A549 (cell line): Measurements from ENCODE around the gene IZUMO2.

Experiments used
- ELK1 ChIP-seq: fragments of 150-350 bp; IDR thresholded peaks from 2 replicates; pipeline ENCODE4 v1.6.1; 2014; ENCODE audit warnings: low read depth, mild to moderate bottlenecking, low read length
- EP300 ChIP-seq, 2 experiments: fragments of >200 bp; sonication (Bioruptor Twin); formaldehyde crosslinking; IDR thresholded peaks; 2 replicates in 1 of 2; 3 replicates in 1 of 2; pipeline ENCODE4 v1.6.1; 2016 to 2017
- HDAC2 ChIP-seq: fragments of 200-600 bp; sonication (generic); IDR thresholded peaks from 2 replicates; pipeline ENCODE4 v1.6.1; 2016
- MAX ChIP-seq: IDR thresholded peaks from 2 replicates; pipeline ENCODE4 v1.6.1; 2012
- POLR2A ChIP-seq: IDR thresholded peaks from 2 replicates; pipeline ENCODE4 v1.6.1; 2012; ENCODE audit warnings: mild to moderate bottlenecking, low read length
- TP53 ChIP-seq: fragments of 250-450 bp; sonication (Bioruptor Pico); IDR thresholded peaks from 2 replicates; pipeline ENCODE4 v1.5.0; 2021; ENCODE audit warnings: mild to moderate bottlenecking, moderate library complexity
- TF ChIP-seq, protein P1 (sequence below): fragments of >200 bp; sonication (Bioruptor Twin); formaldehyde crosslinking; IDR thresholded peaks from 3 replicates; pipeline ENCODE4 v1.5.1; 2016
- TF ChIP-seq, protein P2 (sequence below): fragments of 200-600 bp; sonication (generic); IDR thresholded peaks from 2 replicates; pipeline ENCODE4 v1.6.1; 2016; ENCODE audit warnings: antibody characterized with exemption, mild to moderate bottlenecking, moderate library complexity

GRCh38 chr19:50172726-50173125, 9.6 kb upstream of the IZUMO2 start:
- TF ChIP-seq, protein P1, sequence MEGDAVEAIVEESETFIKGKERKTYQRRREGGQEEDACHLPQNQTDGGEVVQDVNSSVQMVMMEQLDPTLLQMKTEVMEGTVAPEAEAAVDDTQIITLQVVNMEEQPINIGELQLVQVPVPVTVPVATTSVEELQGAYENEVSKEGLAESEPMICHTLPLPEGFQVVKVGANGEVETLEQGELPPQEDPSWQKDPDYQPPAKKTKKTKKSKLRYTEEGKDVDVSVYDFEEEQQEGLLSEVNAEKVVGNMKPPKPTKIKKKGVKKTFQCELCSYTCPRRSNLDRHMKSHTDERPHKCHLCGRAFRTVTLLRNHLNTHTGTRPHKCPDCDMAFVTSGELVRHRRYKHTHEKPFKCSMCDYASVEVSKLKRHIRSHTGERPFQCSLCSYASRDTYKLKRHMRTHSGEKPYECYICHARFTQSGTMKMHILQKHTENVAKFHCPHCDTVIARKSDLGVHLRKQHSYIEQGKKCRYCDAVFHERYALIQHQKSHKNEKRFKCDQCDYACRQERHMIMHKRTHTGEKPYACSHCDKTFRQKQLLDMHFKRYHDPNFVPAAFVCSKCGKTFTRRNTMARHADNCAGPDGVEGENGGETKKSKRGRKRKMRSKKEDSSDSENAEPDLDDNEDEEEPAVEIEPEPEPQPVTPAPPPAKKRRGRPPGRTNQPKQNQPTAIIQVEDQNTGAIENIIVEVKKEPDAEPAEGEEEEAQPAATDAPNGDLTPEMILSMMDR, result no peak
- TF ChIP-seq EP300 (IDR thresholded peaks at IDR 0.05), result no peak
- TF ChIP-seq POLR2A, result no peak
- TF ChIP-seq HDAC2, result no peak
- TF ChIP-seq TP53 (CRISPR knock-in tag), result no peak
- TF ChIP-seq, protein P2, sequence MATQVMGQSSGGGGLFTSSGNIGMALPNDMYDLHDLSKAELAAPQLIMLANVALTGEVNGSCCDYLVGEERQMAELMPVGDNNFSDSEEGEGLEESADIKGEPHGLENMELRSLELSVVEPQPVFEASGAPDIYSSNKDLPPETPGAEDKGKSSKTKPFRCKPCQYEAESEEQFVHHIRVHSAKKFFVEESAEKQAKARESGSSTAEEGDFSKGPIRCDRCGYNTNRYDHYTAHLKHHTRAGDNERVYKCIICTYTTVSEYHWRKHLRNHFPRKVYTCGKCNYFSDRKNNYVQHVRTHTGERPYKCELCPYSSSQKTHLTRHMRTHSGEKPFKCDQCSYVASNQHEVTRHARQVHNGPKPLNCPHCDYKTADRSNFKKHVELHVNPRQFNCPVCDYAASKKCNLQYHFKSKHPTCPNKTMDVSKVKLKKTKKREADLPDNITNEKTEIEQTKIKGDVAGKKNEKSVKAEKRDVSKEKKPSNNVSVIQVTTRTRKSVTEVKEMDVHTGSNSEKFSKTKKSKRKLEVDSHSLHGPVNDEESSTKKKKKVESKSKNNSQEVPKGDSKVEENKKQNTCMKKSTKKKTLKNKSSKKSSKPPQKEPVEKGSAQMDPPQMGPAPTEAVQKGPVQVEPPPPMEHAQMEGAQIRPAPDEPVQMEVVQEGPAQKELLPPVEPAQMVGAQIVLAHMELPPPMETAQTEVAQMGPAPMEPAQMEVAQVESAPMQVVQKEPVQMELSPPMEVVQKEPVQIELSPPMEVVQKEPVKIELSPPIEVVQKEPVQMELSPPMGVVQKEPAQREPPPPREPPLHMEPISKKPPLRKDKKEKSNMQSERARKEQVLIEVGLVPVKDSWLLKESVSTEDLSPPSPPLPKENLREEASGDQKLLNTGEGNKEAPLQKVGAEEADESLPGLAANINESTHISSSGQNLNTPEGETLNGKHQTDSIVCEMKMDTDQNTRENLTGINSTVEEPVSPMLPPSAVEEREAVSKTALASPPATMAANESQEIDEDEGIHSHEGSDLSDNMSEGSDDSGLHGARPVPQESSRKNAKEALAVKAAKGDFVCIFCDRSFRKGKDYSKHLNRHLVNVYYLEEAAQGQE, result no peak
- TF ChIP-seq MAX, result no peak
- no peak for TF ChIP-seq ELK1
